Vagina (tissue), 2 donors: ENCODE measurements around the gene SLC5A8.

Experiments used
- POLR2A ChIP-seq, 2 donors: fragments of 450-650 bp; IDR thresholded peaks; one replicate each; pipeline ENCODE4 v1.6.1; 2017; ENCODE audit warnings: antibody characterized with exemption in 2 of 2, mild to moderate bottlenecking in 2 of 2, moderate library complexity in 2 of 2
- POLR2AphosphoS5 ChIP-seq, 2 donors: sonication (generic); formaldehyde crosslinking; IDR thresholded peaks; one replicate each; pipeline ENCODE4 v1.9.0; 2017; ENCODE audit warnings: antibody characterized with exemption in 2 of 2, mild to moderate bottlenecking in 2 of 2, low read depth in 1 of 2; ENCODE audit not compliant: insufficient read depth in 1 of 2
- TF ChIP-seq, protein P1 (sequence below), 3 experiments: fragments of 450-650 bp in 2 of 3; fragments of 200-600 bp in 1 of 3; sonication (generic) in 1 of 3; IDR thresholded peaks; one replicate each; pipeline ENCODE4 v1.5.1; 2017 to 2019; ENCODE audit warnings: antibody characterized with exemption in 3 of 3, mild to moderate bottlenecking in 2 of 3, moderate library complexity in 2 of 3

DNA sequence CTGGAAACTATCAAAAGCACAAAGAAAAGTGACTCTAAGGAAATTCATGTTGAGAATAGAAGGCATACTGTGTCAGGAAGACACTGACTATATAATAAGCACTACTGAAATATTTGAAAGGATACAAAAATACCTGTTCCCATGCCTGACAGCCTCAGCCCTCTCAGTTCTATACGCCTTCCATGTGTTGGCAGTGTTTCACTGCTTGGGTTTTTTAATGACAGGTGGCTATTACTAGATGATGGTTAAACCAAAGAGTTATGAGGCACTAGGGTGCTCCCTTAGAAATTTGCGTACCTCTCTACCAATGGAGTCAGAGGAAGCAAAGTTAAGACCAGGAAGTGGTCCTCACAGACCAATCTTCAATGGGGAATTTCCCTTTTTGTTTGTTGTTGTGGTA, 25.6 kb upstream of the SLC5A8 start:
- TF ChIP-seq, protein P1, sequence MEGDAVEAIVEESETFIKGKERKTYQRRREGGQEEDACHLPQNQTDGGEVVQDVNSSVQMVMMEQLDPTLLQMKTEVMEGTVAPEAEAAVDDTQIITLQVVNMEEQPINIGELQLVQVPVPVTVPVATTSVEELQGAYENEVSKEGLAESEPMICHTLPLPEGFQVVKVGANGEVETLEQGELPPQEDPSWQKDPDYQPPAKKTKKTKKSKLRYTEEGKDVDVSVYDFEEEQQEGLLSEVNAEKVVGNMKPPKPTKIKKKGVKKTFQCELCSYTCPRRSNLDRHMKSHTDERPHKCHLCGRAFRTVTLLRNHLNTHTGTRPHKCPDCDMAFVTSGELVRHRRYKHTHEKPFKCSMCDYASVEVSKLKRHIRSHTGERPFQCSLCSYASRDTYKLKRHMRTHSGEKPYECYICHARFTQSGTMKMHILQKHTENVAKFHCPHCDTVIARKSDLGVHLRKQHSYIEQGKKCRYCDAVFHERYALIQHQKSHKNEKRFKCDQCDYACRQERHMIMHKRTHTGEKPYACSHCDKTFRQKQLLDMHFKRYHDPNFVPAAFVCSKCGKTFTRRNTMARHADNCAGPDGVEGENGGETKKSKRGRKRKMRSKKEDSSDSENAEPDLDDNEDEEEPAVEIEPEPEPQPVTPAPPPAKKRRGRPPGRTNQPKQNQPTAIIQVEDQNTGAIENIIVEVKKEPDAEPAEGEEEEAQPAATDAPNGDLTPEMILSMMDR (IDR thresholded peaks at IDR 0.05) = no peak
- TF ChIP-seq POLR2AphosphoS5 (IDR thresholded peaks at IDR 0.05; ENCODE audit: insufficient read depth in 1 of 2, low read depth in 1 of 2) = no peak
- TF ChIP-seq POLR2A (IDR thresholded peaks at IDR 0.05) = no peak
